ENCODE results near the gene EMB.
"Not testable (repeated sequence)": the region's sequence is repeated elsewhere in the genome, so short reads cannot be mapped to it uniquely, and the experiment has no call there.

- not testable (repeated sequence) for TF ChIP-seq CTCF (conservative IDR thresholded peaks at IDR 0.05; ENCODE audit: low read length); EZH2phosphoT487 (IDR thresholded peaks at IDR 0.05; ENCODE audit: borderline replicate concordance)
Observed at GRCh38 chr5:50465015-50465414, 23.9 kb upstream of the EMB start.

All from Loucy (cell line).